ENCODE data around the gene GALP. TPM values are rescaled to one million over a fixed set of nuclear protein-coding genes. Genes with fewer than 3 reads are reported as not detected.
A peak's percentile ranks its signal among the peaks of the same experiment; 100 is the strongest.
"Not testable (repeated sequence)": the region's sequence is repeated elsewhere in the genome, so short reads cannot be mapped to it uniquely, and the experiment has no call there.

GALP gene
- total RNA-seq, 1 donor from 2014 or later: not detected

DNA sequence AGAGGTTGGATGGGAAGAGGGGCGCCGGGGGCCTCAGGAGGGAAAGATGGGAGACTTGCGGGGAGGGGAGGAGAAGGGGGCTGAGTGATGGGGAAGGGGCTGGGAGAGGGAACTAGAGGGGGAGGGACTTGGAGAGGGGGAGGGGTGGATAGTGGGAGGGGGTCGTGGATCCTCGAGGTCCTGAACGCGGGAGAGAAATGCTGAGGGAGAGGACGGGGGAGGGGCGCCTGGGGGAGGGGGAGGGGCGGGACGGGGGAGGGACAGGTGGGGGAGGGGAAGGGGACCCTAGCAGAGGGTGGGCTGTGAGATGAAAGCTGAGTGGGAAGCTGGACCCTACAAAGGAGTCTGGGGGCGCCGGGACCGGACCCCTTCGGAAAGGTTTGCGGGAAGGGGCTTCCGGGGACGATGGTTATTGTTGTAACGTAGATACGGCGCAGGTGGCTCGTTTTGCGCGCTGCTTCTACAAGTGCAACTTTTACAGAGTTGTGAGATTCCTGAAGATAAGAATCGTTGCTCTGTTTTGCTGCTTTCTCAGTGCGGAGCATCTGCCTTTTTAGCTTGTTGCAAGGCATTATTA is 34.3 kb upstream of the GALP start:
- H3K36me3 Mint-ChIP-seq (ENCODE audit: low read depth): peaks cover 3% of the 10 kb centered on the region
- peaks cover 4% of the 10 kb centered on the region for H3K27me3 Mint-ChIP-seq
- intact Hi-C loops (cut with micrococcal nuclease): loop anchor here (1.0 to 5.0 kb wide), 6 partner anchors 20 to 1221 kb away; partner anchors contain the start of genes EPN1, PPP1R12C, TRAPPC2B and ZNF547
- DNase-seq: peak; percentile 82
- peak overlapping the region; percentile 94 for H3K4me3 Mint-ChIP-seq
- peaks cover 36% of the 10 kb centered on the region for H3K4me1 Mint-ChIP-seq
- peak overlapping the region; percentile 91 for H3K27ac Mint-ChIP-seq
- no peaks in the 10 kb centered on the region for H3K9me3 Mint-ChIP-seq

DNA sequence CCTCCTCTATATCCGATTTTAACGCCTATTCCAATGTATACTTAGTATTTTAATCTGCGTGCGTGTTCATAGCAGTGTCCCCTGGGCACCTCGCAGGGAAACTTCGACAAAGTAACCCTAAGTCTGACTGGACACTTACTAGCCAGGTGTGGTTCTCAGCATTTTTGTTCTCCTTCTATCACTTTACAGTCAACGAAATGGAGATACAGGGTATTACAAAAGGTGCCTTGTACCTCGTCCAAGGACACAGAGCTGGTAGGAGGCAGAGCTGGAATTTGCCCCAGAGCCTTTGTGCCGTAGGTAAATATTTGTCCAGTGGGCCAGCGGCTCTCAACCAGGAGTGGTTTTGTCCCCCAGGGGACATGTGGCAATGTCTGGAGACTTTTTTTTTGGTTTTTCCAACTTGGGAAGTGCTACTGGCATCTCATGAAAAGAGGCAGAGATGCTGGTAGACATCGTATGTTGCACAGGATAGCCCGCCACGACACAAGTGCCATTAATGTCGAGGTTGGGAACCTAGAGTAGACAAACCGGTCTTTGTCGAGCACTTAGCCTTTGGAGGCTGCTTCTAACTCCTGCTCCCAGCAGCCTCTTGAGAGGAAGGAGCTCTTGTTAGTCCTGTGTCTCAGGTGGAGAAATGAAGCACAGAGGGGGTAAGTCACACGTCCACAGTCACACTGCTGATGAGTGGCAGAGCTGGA is 33.6 kb upstream of the GALP start:
- no peak for DNase-seq

DNA sequence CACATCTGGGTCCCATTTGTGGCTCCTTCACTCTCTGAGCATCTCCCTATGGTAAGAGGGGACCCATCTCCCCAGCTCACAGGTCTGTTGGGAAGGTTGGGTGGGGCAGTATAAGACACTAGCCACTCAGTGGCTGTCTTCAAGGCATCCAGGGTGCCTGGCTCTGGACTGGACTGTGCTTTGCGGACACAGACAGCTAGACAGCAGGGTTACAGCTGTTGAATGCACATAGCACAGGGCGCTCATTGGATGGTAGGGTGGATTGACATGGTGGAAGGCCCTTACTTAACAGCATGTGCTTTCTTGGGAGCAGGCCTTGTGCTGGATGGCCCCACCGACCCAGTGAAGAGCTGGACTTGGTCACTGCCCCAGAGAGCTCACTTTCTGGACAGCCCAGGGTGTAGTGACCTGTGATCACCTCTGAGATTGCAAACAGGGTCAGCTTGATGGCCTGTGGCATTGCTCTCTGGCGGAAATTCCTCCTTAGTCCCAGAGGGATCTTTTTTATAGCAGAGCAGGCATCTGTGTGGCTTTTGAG is 32.8 kb upstream of the GALP start:
- intact Hi-C loops (cut with micrococcal nuclease): loop anchor here (5.0 kb wide), 2 partner anchors 491 to 1219 kb away; partner anchors contain the start of genes TRAPPC2B and ZNF547
- Mint-ChIP-seq H3K9me3 (no peaks in the 10 kb centered on the region), H3K27me3 (peaks cover 4% of the 10 kb centered on the region)

More for the DNA sequence above, 33.6 kb upstream of the GALP start:
- Mint-ChIP-seq H3K27ac (peak overlapping the region; percentile 85), H3K27me3 (peaks cover 4% of the 10 kb centered on the region), H3K9me3 (no peaks in the 10 kb centered on the region), H3K36me3 (ENCODE audit: low read depth) (peaks cover 3% of the 10 kb centered on the region), H3K4me3 (peak overlapping the region; percentile 94), H3K4me1 (peaks cover 36% of the 10 kb centered on the region)
- intact Hi-C loops (cut with micrococcal nuclease): loop anchor here (5.0 kb wide), 2 partner anchors 490 to 1220 kb away; partner anchors contain the start of genes TRAPPC2B and ZNF547

DNA sequence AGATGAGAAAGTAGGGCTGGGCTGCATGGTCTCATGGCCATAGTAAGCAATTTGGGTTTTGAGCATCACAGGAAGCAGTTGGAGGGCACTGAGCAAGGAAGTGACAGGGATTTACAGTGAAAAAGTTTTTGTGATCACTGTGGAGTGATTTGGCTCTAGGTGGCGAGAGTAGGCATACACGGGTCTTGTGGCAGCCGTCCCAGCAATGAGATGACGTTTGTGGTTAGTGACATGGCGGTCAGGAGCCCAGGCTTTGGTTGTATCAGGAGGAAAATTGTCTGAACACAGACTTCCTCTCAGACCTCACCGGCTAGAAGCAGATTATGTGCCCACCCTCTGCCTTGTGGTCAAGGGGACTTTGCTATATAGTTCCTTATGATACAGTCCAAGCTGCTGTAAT is 31.4 kb upstream of the GALP start:
- peaks cover 16% of the 10 kb centered on the region for H3K36me3 Mint-ChIP-seq (ENCODE audit: low read depth)
- no peak overlapping the region for H3K27ac Mint-ChIP-seq
- peaks cover 4% of the 10 kb centered on the region for H3K27me3 Mint-ChIP-seq
- no peak for DNase-seq
- intact Hi-C loops (cut with micrococcal nuclease): loop anchor here (5.0 kb wide), 2 partner anchors 492 to 1218 kb away; partner anchors contain the start of genes TRAPPC2B and ZNF547
- peaks cover 34% of the 10 kb centered on the region for H3K4me1 Mint-ChIP-seq
- H3K4me3 Mint-ChIP-seq: no peak overlapping the region
- no peaks in the 10 kb centered on the region for H3K9me3 Mint-ChIP-seq

More for the DNA sequence above, 32.8 kb upstream of the GALP start:
- no peak overlapping the region for H3K27ac Mint-ChIP-seq
- peaks cover 8% of the 10 kb centered on the region for H3K36me3 Mint-ChIP-seq (ENCODE audit: low read depth)
- peak overlapping the region; percentile 41 for H3K4me3 Mint-ChIP-seq
- no peak for DNase-seq
- H3K4me1 Mint-ChIP-seq: peaks cover 36% of the 10 kb centered on the region

DNA sequence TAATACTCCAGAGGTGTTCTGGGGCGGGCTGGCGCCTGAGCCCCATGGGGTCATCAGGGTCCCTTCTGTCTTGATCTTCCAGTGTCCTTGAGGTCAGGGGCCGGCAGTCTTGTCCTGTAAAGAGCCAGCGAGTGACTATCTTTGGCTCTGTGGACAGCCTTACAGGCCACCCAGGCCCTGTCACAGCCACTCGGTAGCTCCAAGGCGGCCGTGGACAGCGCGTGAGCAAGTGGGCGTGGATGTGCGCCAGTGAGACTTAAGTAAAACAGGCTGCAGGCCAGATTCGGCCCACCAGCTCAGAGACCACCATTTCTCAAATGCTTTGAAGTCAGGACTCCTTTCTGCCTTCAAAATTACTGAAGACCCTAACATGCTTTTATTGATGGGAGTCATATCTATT is 31.0 kb upstream of the GALP start:
- Mint-ChIP-seq H3K4me1 (peaks cover 31% of the 10 kb centered on the region), H3K27me3 (peaks cover 4% of the 10 kb centered on the region), H3K4me3 (no peak overlapping the region), H3K27ac (no peak overlapping the region), H3K36me3 (ENCODE audit: low read depth) (peaks cover 20% of the 10 kb centered on the region), H3K9me3 (no peaks in the 10 kb centered on the region)
- DNase-seq: no peak
- intact Hi-C loops (cut with micrococcal nuclease): loop anchor here (5.0 kb wide), 2 partner anchors 493 to 1217 kb away; partner anchors contain the start of genes TRAPPC2B and ZNF547

DNA sequence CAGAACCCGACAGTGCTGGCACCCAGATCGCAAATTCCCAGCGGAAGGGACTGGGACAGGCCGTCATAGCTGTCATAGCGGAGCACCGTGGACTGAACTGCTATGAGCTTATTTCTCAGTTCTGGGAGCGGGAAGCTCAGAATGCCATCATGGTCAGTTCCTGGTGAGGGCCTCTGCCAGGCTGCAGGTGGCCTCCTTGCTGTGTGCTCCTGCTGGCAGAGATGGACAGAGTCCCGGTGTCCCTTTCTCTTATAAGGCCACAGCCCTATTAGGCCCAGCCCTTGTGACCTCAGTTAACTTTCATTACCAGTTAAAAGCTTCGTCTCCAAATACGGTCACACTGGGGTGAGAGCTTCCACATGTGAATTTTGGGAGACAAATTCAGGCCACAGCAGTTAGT is 30.1 kb upstream of the GALP start:
- H3K9me3 Mint-ChIP-seq: no peaks in the 10 kb centered on the region
- no peak overlapping the region for H3K4me3 Mint-ChIP-seq
- peaks cover 3% of the 10 kb centered on the region for H3K27me3 Mint-ChIP-seq
- peaks cover 26% of the 10 kb centered on the region for H3K36me3 Mint-ChIP-seq (ENCODE audit: low read depth)
- intact Hi-C loops (cut with micrococcal nuclease): no loop called here
- no peak for DNase-seq
- no peak overlapping the region for H3K27ac Mint-ChIP-seq
- peaks cover 23% of the 10 kb centered on the region for H3K4me1 Mint-ChIP-seq

DNA sequence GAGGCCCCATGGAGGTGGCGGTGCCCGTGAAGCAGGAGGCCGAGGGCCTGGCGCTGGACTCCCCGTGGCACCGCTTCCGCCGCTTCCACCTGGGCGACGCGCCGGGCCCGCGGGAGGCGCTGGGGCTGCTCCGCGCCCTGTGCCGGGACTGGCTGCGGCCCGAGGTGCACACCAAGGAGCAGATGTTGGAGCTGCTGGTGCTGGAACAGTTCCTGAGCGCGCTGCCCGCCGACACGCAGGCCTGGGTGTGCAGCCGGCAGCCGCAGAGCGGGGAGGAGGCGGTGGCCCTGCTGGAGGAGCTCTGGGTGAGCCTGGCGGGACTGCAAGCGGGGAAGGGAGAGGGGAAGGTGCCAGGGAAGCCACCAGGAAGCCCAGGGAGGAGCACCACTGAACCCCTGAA is 28.9 kb upstream of the GALP start:
- Mint-ChIP-seq H3K27me3 (no peaks in the 10 kb centered on the region), H3K9me3 (no peaks in the 10 kb centered on the region), H3K4me1 (peaks cover 19% of the 10 kb centered on the region), H3K36me3 (ENCODE audit: low read depth) (peaks cover 23% of the 10 kb centered on the region), H3K27ac (no peak overlapping the region), H3K4me3 (no peak overlapping the region)
- no peak for DNase-seq
- intact Hi-C loops (cut with micrococcal nuclease): no loop called here

DNA sequence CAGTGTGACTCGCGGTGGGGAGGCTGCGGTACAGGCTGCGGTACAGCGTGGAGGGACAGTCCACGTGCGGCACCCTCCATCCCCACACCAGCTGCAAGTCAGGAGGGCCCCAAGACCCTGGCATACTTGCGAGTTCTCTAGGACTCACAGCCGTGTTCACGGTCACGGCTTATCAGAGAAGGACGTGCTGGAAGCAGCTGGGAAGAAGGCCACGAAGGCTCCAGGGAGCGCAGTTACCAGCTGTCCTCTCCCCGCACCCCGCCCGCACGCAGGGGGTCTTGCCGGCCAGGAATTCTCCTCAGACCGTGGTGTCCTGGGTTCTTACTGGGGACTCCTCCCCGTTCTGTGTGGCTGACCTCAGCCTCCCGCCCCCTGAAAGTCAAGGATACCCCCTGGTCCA is 28.5 kb upstream of the GALP start:
- intact Hi-C loops (cut with micrococcal nuclease): no loop called here
- Mint-ChIP-seq H3K4me1 (peaks cover 16% of the 10 kb centered on the region), H3K4me3 (no peak overlapping the region), H3K27me3 (no peaks in the 10 kb centered on the region), H3K27ac (no peak overlapping the region), H3K36me3 (ENCODE audit: low read depth) (peaks cover 23% of the 10 kb centered on the region), H3K9me3 (no peaks in the 10 kb centered on the region)
- no peak for DNase-seq

DNA sequence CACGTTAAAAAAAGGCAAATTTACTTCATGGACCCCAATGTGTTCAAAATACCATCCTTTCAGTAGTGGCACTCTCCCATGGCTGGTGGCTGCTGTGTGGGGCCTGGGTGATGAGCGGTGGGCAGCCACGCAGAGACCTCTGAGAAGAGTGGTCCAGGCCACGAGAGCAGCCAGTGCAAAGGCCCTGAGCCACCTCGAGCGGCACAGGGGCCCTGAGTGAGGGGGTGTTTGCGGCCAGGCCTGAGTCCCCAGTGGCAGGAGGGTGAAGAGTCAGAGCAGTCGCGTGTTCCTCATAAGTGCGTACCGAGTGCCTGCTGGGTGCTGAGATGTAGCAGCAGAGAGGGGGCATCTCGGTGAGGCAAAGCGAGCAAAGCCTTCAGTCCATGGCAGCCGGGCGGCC is 27.7 kb upstream of the GALP start:
- peaks cover 13% of the 10 kb centered on the region for H3K4me1 Mint-ChIP-seq
- no peak overlapping the region for H3K4me3 Mint-ChIP-seq
- peaks cover 25% of the 10 kb centered on the region for H3K36me3 Mint-ChIP-seq (ENCODE audit: low read depth)
- no peak overlapping the region for H3K27ac Mint-ChIP-seq
- no peak for DNase-seq
- intact Hi-C loops (cut with micrococcal nuclease): no loop called here
- H3K9me3 Mint-ChIP-seq: no peaks in the 10 kb centered on the region
- no peaks in the 10 kb centered on the region for H3K27me3 Mint-ChIP-seq

DNA sequence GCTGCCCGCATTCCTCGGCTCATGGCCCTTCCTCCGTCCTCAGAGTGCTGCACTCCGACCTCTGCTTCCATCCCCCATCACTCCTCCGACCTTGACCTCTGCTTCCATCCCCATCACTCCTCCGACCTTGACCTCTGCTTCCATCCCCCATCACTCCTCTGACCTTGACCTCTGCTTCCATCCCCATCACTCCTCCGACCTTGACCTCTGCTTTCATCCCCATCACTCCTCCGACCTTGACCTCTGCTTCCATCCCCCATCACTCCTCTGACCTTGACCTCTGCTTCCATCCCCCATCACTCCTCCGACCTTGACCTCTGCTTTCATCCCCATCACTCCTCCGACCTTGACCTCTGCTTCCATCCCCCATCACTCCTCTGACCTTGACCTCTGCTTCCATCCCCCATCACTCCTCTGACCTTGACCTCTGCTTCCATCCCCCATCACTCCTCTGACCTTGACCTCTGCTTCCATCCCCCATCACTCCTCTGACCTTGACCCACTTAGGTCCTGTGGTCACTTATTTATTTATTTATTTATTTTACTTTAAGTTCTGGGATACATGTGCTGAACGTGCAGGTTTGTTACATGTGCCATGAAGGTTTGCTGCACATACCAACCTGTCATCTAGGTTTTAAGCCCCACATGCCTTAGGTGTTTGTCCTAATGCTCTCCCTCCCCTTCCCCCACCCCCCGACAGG is 26.7 kb upstream of the GALP start:
- DNase-seq; H3K27me3 Mint-ChIP-seq; H3K9me3 Mint-ChIP-seq; H3K4me3 Mint-ChIP-seq; intact Hi-C loops (cut with micrococcal nuclease); H3K27ac Mint-ChIP-seq: not testable (repeated sequence)
- Mint-ChIP-seq H3K4me1 (peaks cover 15% of the 10 kb centered on the region), H3K36me3 (ENCODE audit: low read depth) (peaks cover 33% of the 10 kb centered on the region)

DNA sequence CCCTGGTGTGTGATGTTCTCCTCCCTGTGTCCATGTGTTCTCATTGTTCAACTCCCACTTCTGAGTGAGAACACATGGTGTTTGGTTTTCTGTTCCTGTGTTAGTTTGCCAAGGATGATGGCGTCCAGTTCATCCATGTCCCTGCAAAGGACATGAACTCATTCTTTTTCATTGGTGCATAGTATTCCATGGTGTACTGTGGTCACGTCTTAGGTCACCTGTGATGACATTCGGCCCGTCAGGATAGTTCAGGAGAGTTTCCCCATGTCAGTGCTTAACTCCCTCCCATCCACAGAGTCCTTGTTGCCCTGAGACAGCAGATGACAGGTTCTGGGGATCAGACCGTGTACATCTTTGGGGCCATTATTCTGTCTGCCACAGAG is 26.2 kb upstream of the GALP start:
- Mint-ChIP-seq H3K27me3 (no peaks in the 10 kb centered on the region), H3K36me3 (ENCODE audit: low read depth) (peaks cover 34% of the 10 kb centered on the region), H3K4me3 (no peak overlapping the region), H3K27ac (no peak overlapping the region), H3K9me3 (no peaks in the 10 kb centered on the region), H3K4me1 (peaks cover 11% of the 10 kb centered on the region)
- intact Hi-C loops (cut with micrococcal nuclease): no loop called here
- DNase-seq: no peak

DNA sequence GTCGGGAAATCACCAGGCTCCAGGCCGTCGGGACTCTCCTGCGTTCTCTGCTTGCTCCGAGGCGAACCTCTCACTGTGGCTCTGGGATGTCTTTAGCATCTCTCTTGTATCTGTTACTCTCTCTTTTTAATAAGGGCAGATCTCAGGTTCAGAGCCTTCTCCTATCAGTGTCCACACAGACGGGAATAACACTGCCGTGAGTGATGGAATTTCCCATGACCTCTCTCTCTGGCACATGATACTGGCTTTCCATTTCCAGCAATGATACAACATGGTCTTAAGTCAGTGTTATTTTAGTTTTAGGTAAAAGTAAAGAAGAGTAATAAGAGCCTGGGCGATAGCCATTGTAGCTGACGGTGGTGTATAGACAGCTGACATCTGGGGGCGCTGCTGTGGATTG is 25.4 kb upstream of the GALP start:
- intact Hi-C loops (cut with micrococcal nuclease): no loop called here

DNA sequence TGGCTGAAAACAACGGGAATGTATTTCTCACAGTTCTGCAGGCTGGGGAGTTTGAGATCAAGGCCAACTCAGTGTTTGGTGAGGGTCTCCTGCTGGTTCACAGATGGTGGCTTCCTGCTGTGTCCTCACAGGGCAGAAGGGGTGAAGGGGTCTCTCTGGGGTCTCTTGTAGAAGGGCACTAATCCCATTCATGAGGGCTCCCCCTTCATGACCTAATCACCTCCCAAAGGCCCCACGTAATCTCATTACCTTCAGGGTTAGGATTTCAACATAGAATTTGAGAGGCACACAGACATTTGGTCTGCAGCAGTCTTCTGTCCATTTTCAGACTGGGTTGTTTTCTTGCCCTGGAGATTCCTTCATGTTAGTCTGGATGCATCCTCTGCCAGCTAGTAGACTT is 23.2 kb upstream of the GALP start:
- no peaks in the 10 kb centered on the region for H3K27me3 Mint-ChIP-seq
- H3K4me1 Mint-ChIP-seq: peaks cover 11% of the 10 kb centered on the region
- DNase-seq: no peak
- H3K27ac Mint-ChIP-seq: no peak overlapping the region
- no peaks in the 10 kb centered on the region for H3K9me3 Mint-ChIP-seq
- no peak overlapping the region for H3K4me3 Mint-ChIP-seq
- peaks cover 40% of the 10 kb centered on the region for H3K36me3 Mint-ChIP-seq (ENCODE audit: low read depth)
- intact Hi-C loops (cut with micrococcal nuclease): no loop called here

More for the DNA sequence above, 25.4 kb upstream of the GALP start:
- Mint-ChIP-seq H3K27me3 (no peaks in the 10 kb centered on the region), H3K36me3 (ENCODE audit: low read depth) (peaks cover 37% of the 10 kb centered on the region), H3K27ac (no peak overlapping the region), H3K4me3 (no peak overlapping the region), H3K9me3 (no peaks in the 10 kb centered on the region), H3K4me1 (peaks cover 11% of the 10 kb centered on the region)
- DNase-seq: no peak

DNA sequence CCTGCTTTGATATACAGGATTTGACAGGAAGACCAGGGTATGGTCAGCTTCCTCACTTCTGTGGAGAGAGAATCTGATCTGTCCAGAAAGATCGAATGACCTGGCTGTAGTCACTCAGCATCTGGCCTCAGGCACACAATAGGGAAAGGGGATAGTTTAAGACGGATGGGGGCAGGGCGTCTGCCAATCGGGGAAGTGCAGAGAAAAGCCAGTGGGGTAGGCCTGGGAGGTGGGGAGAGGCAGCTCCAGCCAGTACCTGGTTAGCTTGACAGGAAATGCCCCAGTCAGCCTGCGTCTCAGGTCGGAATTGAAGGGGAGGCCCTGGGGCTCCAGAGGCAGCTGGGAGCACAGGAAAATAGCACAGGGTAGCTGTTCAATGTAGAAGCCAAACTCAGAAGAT is 22.3 kb upstream of the GALP start:
- peaks cover 11% of the 10 kb centered on the region for H3K4me1 Mint-ChIP-seq
- no peaks in the 10 kb centered on the region for H3K27me3 Mint-ChIP-seq
- H3K36me3 Mint-ChIP-seq (ENCODE audit: low read depth): peaks cover 34% of the 10 kb centered on the region
- no peak for DNase-seq
- intact Hi-C loops (cut with micrococcal nuclease): no loop called here
- no peak overlapping the region for H3K4me3 Mint-ChIP-seq
- no peaks in the 10 kb centered on the region for H3K9me3 Mint-ChIP-seq
- H3K27ac Mint-ChIP-seq: peak overlapping the region; percentile 27
